IMR-90 (cell line): ENCODE measurements around the gene CALCOCO2. TPM values are rescaled to one million over a fixed set of nuclear protein-coding genes. Genes with fewer than 3 reads are reported as not detected.

Source experiments
- ATAC-seq: fragments of 200-7000 bp; cut with Tn5 transposase; 2 replicates; pipeline ENCODE4 v1.9.1; 2020; ENCODE audit warnings: low read depth, mild to moderate bottlenecking, moderate library complexity
- BruUV-seq: library from RNA; stranded (reverse); fragments of 400-500 nt; replicated peaks from 2 replicates; lab custom pipeline; 2021; lab: Mats Ljungman, UMichigan
- CTCF ChIA-PET: fragments of 300-600 bp; formaldehyde crosslinking; extraction: SDS; loops from one replicate; lab custom pipeline; 2021; ENCODE audit warnings: antibody characterized with exemption; lab: Yijun Ruan, JAX
- POLR2A ChIA-PET: fragments of 300-600 bp; sonication (Branson Sonifier 250); formaldehyde crosslinking; loops from one replicate; lab custom pipeline; 2022; ENCODE audit warnings: antibody characterized with exemption; ENCODE audit not compliant: unreplicated experiment; lab: Charles Lee
- DNase-seq: peaks from one replicate; pipeline ENCODE4 v3.0.0; 2013
- H2AFZ ChIP-seq: replicated peaks from 2 replicates; pipeline ENCODE3; 2013; ENCODE audit warnings: low read length, mild to moderate bottlenecking; ENCODE audit not compliant: poor library complexity
- H2AK5ac ChIP-seq: 2 replicates; pipeline ENCODE4 v1.6.1; 2013; ENCODE audit warnings: low read depth, low read length, inconsistent platforms
- H2AK9ac ChIP-seq: replicated peaks from 2 replicates; pipeline ENCODE3; 2013; ENCODE audit warnings: mild to moderate bottlenecking, low read depth, low read length, moderate library complexity; ENCODE audit not compliant: poor library complexity
- H2BK120ac ChIP-seq: 2 replicates; pipeline ENCODE4 v1.6.1; 2013; ENCODE audit warnings: low read depth, low read length, inconsistent platforms
- H2BK15ac ChIP-seq: 3 replicates; pipeline ENCODE4 v1.6.1; 2013; ENCODE audit warnings: low read depth, low read length, inconsistent platforms
- H2BK20ac ChIP-seq: 2 replicates; pipeline ENCODE4 v1.6.1; 2013; ENCODE audit warnings: low read depth, mild to moderate bottlenecking, inconsistent platforms, low read length, moderate library complexity
- H2BK5ac ChIP-seq: 2 replicates; pipeline ENCODE4 v1.6.1; 2013; ENCODE audit warnings: mild to moderate bottlenecking, low read depth, low read length, inconsistent platforms; ENCODE audit not compliant: poor library complexity, severe bottlenecking
- H3K14ac ChIP-seq: replicated peaks from 2 replicates; pipeline ENCODE4 v1.6.1; 2013; ENCODE audit warnings: low read depth, low read length, inconsistent platforms
- H3K18ac ChIP-seq: 2 replicates; pipeline ENCODE4 v1.6.1; 2013; ENCODE audit warnings: low read depth, low read length, control low read depth
- H3K23ac ChIP-seq: 2 replicates; pipeline ENCODE4 v1.6.1; 2013; ENCODE audit warnings: low read depth, low read length, inconsistent platforms
- H3K27ac ChIP-seq: 2 replicates; pipeline ENCODE4 v1.5.1; 2013; ENCODE audit warnings: mild to moderate bottlenecking, control low read depth, low read length; ENCODE audit not compliant: insufficient read depth
- H3K27me3 ChIP-seq: 2 replicates; pipeline ENCODE4 v1.6.1; 2013; ENCODE audit warnings: low read length; ENCODE audit not compliant: control insufficient read depth, insufficient read depth
- H3K36me3 ChIP-seq: 2 replicates; pipeline ENCODE4 v1.6.1; 2013; ENCODE audit warnings: low read length, mixed read lengths; ENCODE audit not compliant: control insufficient read depth, insufficient read depth
- H3K4ac ChIP-seq: 2 replicates; pipeline ENCODE4 v1.6.1; 2013; ENCODE audit warnings: low read depth, low read length, inconsistent platforms
- H3K4me1 ChIP-seq: 2 replicates; pipeline ENCODE4 v1.6.1; 2013; ENCODE audit warnings: low read length, mixed read lengths; ENCODE audit not compliant: control insufficient read depth, insufficient read depth
- H3K4me2 ChIP-seq: 2 replicates; pipeline ENCODE4 v1.6.1; 2013; ENCODE audit warnings: low read depth, mild to moderate bottlenecking, control low read depth, low read length, moderate library complexity
- H3K4me3 ChIP-seq: 2 replicates; pipeline ENCODE4 v1.5.1; 2013; ENCODE audit warnings: low read depth, mild to moderate bottlenecking, control low read depth, low read length, moderate library complexity; ENCODE audit not compliant: insufficient read depth
- H3K56ac ChIP-seq: 2 replicates; pipeline ENCODE4 v1.6.1; 2013; ENCODE audit warnings: low read length, inconsistent platforms; ENCODE audit not compliant: insufficient read depth; ENCODE audit errors: extremely low read depth
- H3K79me1 ChIP-seq, 2 experiments: 2 replicates each; pipeline ENCODE4 v1.6.1; 2013; ENCODE audit warnings: low read length in 2 of 2, inconsistent platforms in 1 of 2, low read depth in 1 of 2
- H3K9ac ChIP-seq: 2 replicates; pipeline ENCODE4 v1.6.1; 2013; ENCODE audit warnings: low read depth, low read length, control low read depth
- H3K9me1 ChIP-seq: 2 replicates; pipeline ENCODE4 v1.6.1; 2013; ENCODE audit warnings: low read length, inconsistent platforms; ENCODE audit not compliant: insufficient read depth
- H3K9me3 ChIP-seq: 2 replicates; pipeline ENCODE4 v1.6.1; 2013; ENCODE audit warnings: low read length; ENCODE audit not compliant: control insufficient read depth, insufficient read depth
- H4K20me1 ChIP-seq: 2 replicates; pipeline ENCODE4 v1.6.1; 2013; ENCODE audit warnings: low read length, inconsistent platforms; ENCODE audit not compliant: insufficient read depth
- H4K5ac ChIP-seq: 2 replicates; pipeline ENCODE4 v1.6.1; 2013; ENCODE audit warnings: mild to moderate bottlenecking, low read depth, low read length, control low read depth
- H4K8ac ChIP-seq, 2 experiments: 2 replicates each; pipeline ENCODE4 v1.6.1; 2013; ENCODE audit warnings: low read depth in 2 of 2, low read length in 2 of 2, control low read depth in 1 of 2, inconsistent platforms in 1 of 2
- H4K91ac ChIP-seq: 2 replicates; pipeline ENCODE4 v1.6.1; 2013; ENCODE audit warnings: low read depth, low read length, inconsistent platforms; ENCODE audit not compliant: insufficient read depth
- CEBPB ChIP-seq: IDR thresholded peaks from 2 replicates; pipeline ENCODE4 v1.6.1; 2012; ENCODE audit warnings: low read depth, low read length, improper control_type of control experiment
- CHD1 ChIP-seq: IDR thresholded peaks from 2 replicates; pipeline ENCODE4 v1.6.1; 2012; ENCODE audit warnings: low read depth, low read length, improper control_type of control experiment
- FOS ChIP-seq: fragments of 150-350 bp; IDR thresholded peaks from 2 replicates; pipeline ENCODE4 v1.6.1; 2016; ENCODE audit warnings: low read depth, low read length
- MAFK ChIP-seq: IDR thresholded peaks from 2 replicates; pipeline ENCODE4 v1.6.1; 2012; ENCODE audit warnings: low read depth, low read length, improper control_type of control experiment
- MAZ ChIP-seq: IDR thresholded peaks from 2 replicates; pipeline ENCODE4 v1.6.1; 2012; ENCODE audit warnings: low read depth, mild to moderate bottlenecking, low read length, improper control_type of control experiment, moderate library complexity, borderline replicate concordance
- MXI1 ChIP-seq: IDR thresholded peaks from 2 replicates; pipeline ENCODE4 v1.6.1; 2012; ENCODE audit warnings: low read depth, mild to moderate bottlenecking, low read length, moderate library complexity, borderline replicate concordance
- POLR2A ChIP-seq: IDR thresholded peaks from 2 replicates; pipeline ENCODE4 v1.6.1; 2012; ENCODE audit warnings: mild to moderate bottlenecking, low read depth, low read length
- RAD21 ChIP-seq: IDR thresholded peaks from 2 replicates; pipeline ENCODE4 v1.6.1; 2012; ENCODE audit warnings: low read length, improper control_type of control experiment
- RCOR1 ChIP-seq: IDR thresholded peaks from 2 replicates; pipeline ENCODE4 v1.6.1; 2012; ENCODE audit warnings: mild to moderate bottlenecking, low read length, improper control_type of control experiment; ENCODE audit not compliant: insufficient replicate concordance
- SMC3 ChIP-seq: fragments of 150-350 bp; IDR thresholded peaks from 2 replicates; pipeline ENCODE4 v1.6.1; 2016; ENCODE audit warnings: low read depth, mild to moderate bottlenecking, antibody characterized with exemption, low read length, moderate library complexity
- WGBS, 2 experiments: methylation state at CpG; one replicate each; pipeline versions ENCODE4 v1.1.5 to v1.1.7; 2013; ENCODE audit warnings: missing lambda C conversion rate in 2 of 2; ENCODE audit not compliant: insufficient read length in 1 of 2; ENCODE audit errors: extremely low coverage in 2 of 2; 5-methylcytosine and 5-hydroxymethylcytosine counted together
- dilution Hi-C: fragments of 300-500 bp; cut with HindIII; formaldehyde crosslinking; loops from one replicate; pipeline ENCODE4 v1.14.3; 2018; ENCODE audit warnings: low sequenced_read_pairs; ENCODE audit not compliant: unreplicated experiment
- in situ Hi-C: fragments of 300-500 bp; cut with MboI; formaldehyde crosslinking; loops from 3 replicates; pipeline ENCODE4 v1.14.3; 2019; ENCODE audit warnings: low sequenced_read_pairs, inconsistent platforms, mixed read lengths
- intact Hi-C: fragments of 100-400 bp; cut with micrococcal nuclease; formaldehyde crosslinking; loops from 2 replicates; pipeline ENCODE4 v1.10.0; 2022
- polyA plus RNA-seq, 3 experiments: library from polyadenylated mRNA; depleted of rRNA; stranded (reverse); fragments of >200 nt; gene quantifications; 2 replicates each; pipeline ENCODE4 v1.2.3, GENCODE V29; 2012; ENCODE audit warnings: low replicate concordance in 1 of 3
- total RNA-seq: library from RNA; depleted of rRNA; stranded (reverse); fragments of >200 nt; gene quantifications from 2 replicates; pipeline ENCODE4 v1.2.3, GENCODE V29; 2012
- TF ChIP-seq, protein P1 (sequence below): fragments of 150-350 bp; IDR thresholded peaks from 2 replicates; pipeline ENCODE4 v1.6.1; 2017; ENCODE audit warnings: mild to moderate bottlenecking, antibody characterized with exemption, low read length, low read depth
- TF ChIP-seq, protein P2 (sequence below): fragments of 150-350 bp; IDR thresholded peaks from 2 replicates; pipeline ENCODE4 v1.6.1; 2016; ENCODE audit warnings: low read depth, mild to moderate bottlenecking, low read length, moderate library complexity, borderline replicate concordance
- TF ChIP-seq, protein P3 (sequence below): conservative IDR thresholded peaks from 2 replicates; pipeline ENCODE4 v1.5.1; 2012; ENCODE audit warnings: mild to moderate bottlenecking, low read depth, low read length, improper control_type of control experiment

The CALCOCO2 gene
- total and polyA plus RNA-seq, 2 of the 4 experiments (the other 2 are of a cell fraction): 35.9 to 53.4 TPM

DNA sequence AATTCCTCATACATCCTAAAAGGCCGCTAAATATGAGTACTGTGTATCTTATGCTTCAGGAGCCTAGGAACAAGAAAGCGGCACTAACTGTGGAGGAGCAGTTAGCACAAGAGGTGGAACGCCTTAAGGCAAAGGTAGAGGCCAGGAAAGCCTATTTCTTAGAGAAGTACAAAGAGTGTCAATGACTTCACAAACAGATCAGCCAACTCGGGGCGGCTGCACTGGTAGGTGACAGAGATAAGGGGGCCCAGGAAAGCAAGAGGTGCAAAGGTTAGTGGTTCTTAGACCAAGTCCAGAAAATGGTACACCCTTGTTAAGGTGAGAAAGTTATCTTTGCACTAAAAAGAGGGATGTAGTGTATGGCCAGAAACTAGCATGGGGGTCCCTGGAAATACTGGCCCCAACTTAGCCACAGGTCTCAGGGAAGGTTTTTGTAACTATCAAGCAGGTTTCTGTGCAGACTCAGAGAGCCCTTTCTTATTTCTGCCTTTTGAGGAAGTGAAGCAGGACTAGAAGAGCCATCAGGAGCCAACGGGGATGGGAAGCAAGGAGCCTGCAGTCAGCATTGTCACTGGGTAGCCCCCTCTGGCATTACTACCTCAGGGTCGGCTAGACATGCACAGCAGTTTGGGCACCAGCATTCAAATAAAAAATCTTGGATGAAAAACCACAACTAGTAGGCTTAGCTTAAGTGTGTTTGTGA, 24.1 kb downstream of the CALCOCO2 start:
- peaks cover 26% of the 10 kb centered on the region for H3K36me3 ChIP-seq
- WGBS, 2 experiments: no CpG with 5 or more reads among the region's 7 CpGs
- H3K14ac ChIP-seq: no peak overlapping the region
- in situ Hi-C loops: no loop called here
- no peak overlapping the region for H3K4ac ChIP-seq
- TF ChIP-seq MAZ: no peak
- no peak for TF ChIP-seq MAFK
- no peak for TF ChIP-seq RCOR1
- TF ChIP-seq POLR2A: no peak
- TF ChIP-seq CHD1: no peak
- TF ChIP-seq RAD21: no peak
- TF ChIP-seq, protein P1, sequence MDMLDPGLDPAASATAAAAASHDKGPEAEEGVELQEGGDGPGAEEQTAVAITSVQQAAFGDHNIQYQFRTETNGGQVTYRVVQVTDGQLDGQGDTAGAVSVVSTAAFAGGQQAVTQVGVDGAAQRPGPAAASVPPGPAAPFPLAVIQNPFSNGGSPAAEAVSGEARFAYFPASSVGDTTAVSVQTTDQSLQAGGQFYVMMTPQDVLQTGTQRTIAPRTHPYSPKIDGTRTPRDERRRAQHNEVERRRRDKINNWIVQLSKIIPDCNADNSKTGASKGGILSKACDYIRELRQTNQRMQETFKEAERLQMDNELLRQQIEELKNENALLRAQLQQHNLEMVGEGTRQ: no peak
- TF ChIP-seq, protein P2, sequence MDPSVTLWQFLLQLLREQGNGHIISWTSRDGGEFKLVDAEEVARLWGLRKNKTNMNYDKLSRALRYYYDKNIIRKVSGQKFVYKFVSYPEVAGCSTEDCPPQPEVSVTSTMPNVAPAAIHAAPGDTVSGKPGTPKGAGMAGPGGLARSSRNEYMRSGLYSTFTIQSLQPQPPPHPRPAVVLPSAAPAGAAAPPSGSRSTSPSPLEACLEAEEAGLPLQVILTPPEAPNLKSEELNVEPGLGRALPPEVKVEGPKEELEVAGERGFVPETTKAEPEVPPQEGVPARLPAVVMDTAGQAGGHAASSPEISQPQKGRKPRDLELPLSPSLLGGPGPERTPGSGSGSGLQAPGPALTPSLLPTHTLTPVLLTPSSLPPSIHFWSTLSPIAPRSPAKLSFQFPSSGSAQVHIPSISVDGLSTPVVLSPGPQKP: no peak
- no peak for TF ChIP-seq FOS
- no peak for TF ChIP-seq CEBPB
- no peak for TF ChIP-seq MXI1
- TF ChIP-seq, protein P3, sequence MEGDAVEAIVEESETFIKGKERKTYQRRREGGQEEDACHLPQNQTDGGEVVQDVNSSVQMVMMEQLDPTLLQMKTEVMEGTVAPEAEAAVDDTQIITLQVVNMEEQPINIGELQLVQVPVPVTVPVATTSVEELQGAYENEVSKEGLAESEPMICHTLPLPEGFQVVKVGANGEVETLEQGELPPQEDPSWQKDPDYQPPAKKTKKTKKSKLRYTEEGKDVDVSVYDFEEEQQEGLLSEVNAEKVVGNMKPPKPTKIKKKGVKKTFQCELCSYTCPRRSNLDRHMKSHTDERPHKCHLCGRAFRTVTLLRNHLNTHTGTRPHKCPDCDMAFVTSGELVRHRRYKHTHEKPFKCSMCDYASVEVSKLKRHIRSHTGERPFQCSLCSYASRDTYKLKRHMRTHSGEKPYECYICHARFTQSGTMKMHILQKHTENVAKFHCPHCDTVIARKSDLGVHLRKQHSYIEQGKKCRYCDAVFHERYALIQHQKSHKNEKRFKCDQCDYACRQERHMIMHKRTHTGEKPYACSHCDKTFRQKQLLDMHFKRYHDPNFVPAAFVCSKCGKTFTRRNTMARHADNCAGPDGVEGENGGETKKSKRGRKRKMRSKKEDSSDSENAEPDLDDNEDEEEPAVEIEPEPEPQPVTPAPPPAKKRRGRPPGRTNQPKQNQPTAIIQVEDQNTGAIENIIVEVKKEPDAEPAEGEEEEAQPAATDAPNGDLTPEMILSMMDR: no peak
- no peak for TF ChIP-seq SMC3
- H3K27ac ChIP-seq: no peak overlapping the region
- no peak overlapping the region for H2AK5ac ChIP-seq
- DNase-seq: no peak
- H3K9me1 ChIP-seq: no peaks in the 10 kb centered on the region
- H2BK5ac ChIP-seq: no peak overlapping the region
- no TSS peak for BruUV-seq
- H4K5ac ChIP-seq: no peak overlapping the region
- no peaks in the 10 kb centered on the region for H3K79me1 ChIP-seq
- no peak overlapping the region for H4K91ac ChIP-seq
- no peak overlapping the region for H3K23ac ChIP-seq
- dilution Hi-C loops: no loop called here
- H3K4me1 ChIP-seq: no peaks in the 10 kb centered on the region
- ChIA-PET CTCF (no interaction called here), POLR2A (no interaction called here)
- H3K27me3 ChIP-seq: no peaks in the 10 kb centered on the region
- no peak overlapping the region for H3K4me3 ChIP-seq
- H3K18ac ChIP-seq: no peak overlapping the region
- H2BK20ac ChIP-seq: no peak overlapping the region
- intact Hi-C loops: no loop called here
- H3K9me3 ChIP-seq: no peaks in the 10 kb centered on the region
- H3K4me2 ChIP-seq: no peak overlapping the region
- no peak for ATAC-seq
- H3K56ac ChIP-seq: no peak overlapping the region
- no peak overlapping the region for H3K9ac ChIP-seq
- no peak overlapping the region for H4K8ac ChIP-seq
- no peak overlapping the region for H2AK9ac ChIP-seq
- H2AFZ ChIP-seq: no peak overlapping the region
- H2BK120ac ChIP-seq: no peak overlapping the region
- H4K20me1 ChIP-seq: no peaks in the 10 kb centered on the region
- H2BK15ac ChIP-seq: no peak overlapping the region
